ENCODE data around the gene HYAL2.
"Not testable (repeated sequence)": the region's sequence is repeated elsewhere in the genome, so short reads cannot be mapped to it uniquely, and the experiment has no call there.

- TF ChIP-seq, protein P1, sequence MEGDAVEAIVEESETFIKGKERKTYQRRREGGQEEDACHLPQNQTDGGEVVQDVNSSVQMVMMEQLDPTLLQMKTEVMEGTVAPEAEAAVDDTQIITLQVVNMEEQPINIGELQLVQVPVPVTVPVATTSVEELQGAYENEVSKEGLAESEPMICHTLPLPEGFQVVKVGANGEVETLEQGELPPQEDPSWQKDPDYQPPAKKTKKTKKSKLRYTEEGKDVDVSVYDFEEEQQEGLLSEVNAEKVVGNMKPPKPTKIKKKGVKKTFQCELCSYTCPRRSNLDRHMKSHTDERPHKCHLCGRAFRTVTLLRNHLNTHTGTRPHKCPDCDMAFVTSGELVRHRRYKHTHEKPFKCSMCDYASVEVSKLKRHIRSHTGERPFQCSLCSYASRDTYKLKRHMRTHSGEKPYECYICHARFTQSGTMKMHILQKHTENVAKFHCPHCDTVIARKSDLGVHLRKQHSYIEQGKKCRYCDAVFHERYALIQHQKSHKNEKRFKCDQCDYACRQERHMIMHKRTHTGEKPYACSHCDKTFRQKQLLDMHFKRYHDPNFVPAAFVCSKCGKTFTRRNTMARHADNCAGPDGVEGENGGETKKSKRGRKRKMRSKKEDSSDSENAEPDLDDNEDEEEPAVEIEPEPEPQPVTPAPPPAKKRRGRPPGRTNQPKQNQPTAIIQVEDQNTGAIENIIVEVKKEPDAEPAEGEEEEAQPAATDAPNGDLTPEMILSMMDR (IDR thresholded peaks at IDR 0.05; ENCODE audit: insufficient read depth, low read length, poor library complexity, severe bottlenecking) = not testable (repeated sequence)
- TF ChIP-seq EZH2phosphoT487 (conservative IDR thresholded peaks at IDR 0.05; ENCODE audit: low read length) = not testable (repeated sequence)
Measured at GRCh38 chr3:50272538-50272910, 50.0 kb downstream of the HYAL2 start.
